ENCODE measurements around the gene COL4A4. TPM values are rescaled to one million over a fixed set of nuclear protein-coding genes. Genes with fewer than 3 reads are reported as not detected.

The COL4A4 gene
- polyA plus RNA-seq, 2 of the 4 experiments (the other 2 are of a cell fraction) = 1.7 to 6.8 TPM

DNA sequence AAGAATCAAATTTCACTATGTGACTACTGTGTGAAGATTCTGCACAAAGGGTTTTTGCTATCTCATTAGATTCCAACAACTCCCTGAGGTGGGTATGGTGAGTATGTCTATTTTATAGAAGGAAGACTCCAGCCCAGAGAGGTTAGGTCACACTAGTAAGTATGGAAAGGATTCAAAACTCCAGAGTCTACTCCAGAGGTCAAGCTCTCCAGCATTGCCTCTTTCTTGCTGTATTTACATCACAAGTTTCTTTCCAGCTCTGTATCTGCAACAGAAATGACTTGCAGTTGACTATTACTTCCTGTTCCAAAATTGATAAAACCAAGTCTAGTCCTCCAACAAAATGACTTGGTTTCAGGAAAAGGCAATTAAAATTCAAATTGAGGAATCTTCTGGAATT, 2.1 kb downstream of the COL4A4 start:
- Histone ChIP-seq H3K27ac (no peak overlapping the region), H3K4me1 (peaks cover 8% of the 10 kb centered on the region; the same call in 1 of the 3 replicates), H3K9me3 (peaks cover 4% of the 10 kb centered on the region; the same call in 2 of the 3 replicates), H3K4me3 (no peak overlapping the region), H3K4me2 (no peak overlapping the region)
- ChIA-PET CTCF (interaction anchor here (1.2 kb wide), 1 partner anchor 1502 kb away, joined by 3 read pairs; no protein-coding TSS in a partner anchor), POLR2A (no interaction called here)
- DNase-seq (ENCODE audit: low read depth in 1 of 2, low spot score in 1 of 2) (no peak), ATAC-seq (no peak), FAIRE-seq (no peak)
- no peak for TF ChIP-seq RCOR1 (IDR thresholded peaks at IDR 0.05; ENCODE audit: low read depth, low read length)
- no peak for TF ChIP-seq NFE2L2 (conservative IDR thresholded peaks at IDR 0.05; ENCODE audit: low read length)
- no peak for TF ChIP-seq JUN (IDR thresholded peaks at IDR 0.05)
- no peak for TF ChIP-seq MYC (IDR thresholded peaks at IDR 0.05; ENCODE audit: borderline replicate concordance, low read length)
- TF ChIP-seq SMC3 (IDR thresholded peaks at IDR 0.05) = no peak
- TF ChIP-seq RFX5 (IDR thresholded peaks at IDR 0.05) = no peak
- TF ChIP-seq EHMT2 (IDR thresholded peaks at IDR 0.05; ENCODE audit: low read depth) = no peak
- no peak for TF ChIP-seq EP300 (IDR thresholded peaks at IDR 0.05)
- TF ChIP-seq POLR2AphosphoS2 (conservative IDR thresholded peaks at IDR 0.05; ENCODE audit: low read length) = no peak
- TF ChIP-seq FOXS1 (CRISPR knock-in tag; IDR thresholded peaks at IDR 0.05) = no peak

DNA sequence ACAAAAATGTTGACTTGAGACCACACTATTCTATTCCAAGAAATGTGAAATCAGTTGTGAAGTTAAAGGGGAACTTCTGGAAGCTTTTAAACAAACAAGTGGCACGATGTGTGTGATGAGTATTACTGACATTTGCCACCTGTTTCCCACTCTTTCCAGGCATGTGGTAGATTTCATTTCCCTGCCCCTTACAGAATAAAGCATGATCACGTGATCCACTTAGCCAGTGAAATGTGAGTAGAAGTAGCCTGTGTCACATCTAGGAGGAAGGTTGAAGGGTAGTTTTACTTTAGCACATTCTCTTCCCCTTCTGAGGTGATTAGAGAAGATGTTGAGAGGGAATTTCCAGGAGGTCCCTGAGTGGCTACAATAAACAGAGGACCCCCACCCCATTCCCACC, 3.8 kb downstream of the COL4A4 start:
- FAIRE-seq (no peak), ATAC-seq (no peak), DNase-seq (ENCODE audit: low read depth in 1 of 2, low spot score in 1 of 2) (no peak)
- Histone ChIP-seq H3K4me3 (no peak overlapping the region), H3K4me2 (no peak overlapping the region), H3K27ac (no peak overlapping the region), H3K4me1 (peaks cover 13% of the 10 kb centered on the region), H3K9me3 (no peaks in the 10 kb centered on the region)
- WGBS (ENCODE audit: missing lambda C conversion rate) = 65% methylated on average over 2 of the region's 2 CpGs
- TF ChIP-seq CHD4 (IDR thresholded peaks at IDR 0.05; ENCODE audit: borderline replicate concordance) (no peak), POLR2AphosphoS2 (conservative IDR thresholded peaks at IDR 0.05; ENCODE audit: low read length) (no peak), CBX8 (IDR thresholded peaks at IDR 0.05) (no peak), NFE2L2 (conservative IDR thresholded peaks at IDR 0.05; ENCODE audit: low read length) (no peak), EP300 (IDR thresholded peaks at IDR 0.05) (no peak), HOXB5 (CRISPR knock-in tag; IDR thresholded peaks at IDR 0.05) (no peak), RNF2 (IDR thresholded peaks at IDR 0.05; ENCODE audit: borderline replicate concordance, low read depth) (no peak), RFX5 (IDR thresholded peaks at IDR 0.05) (no peak), CBX2 (IDR thresholded peaks at IDR 0.05; ENCODE audit: borderline replicate concordance, low read depth) (no peak), ZNF302 (CRISPR knock-in tag; IDR thresholded peaks at IDR 0.05) (no peak), TP53 (CRISPR knock-in tag; IDR thresholded peaks at IDR 0.05) (no peak), JUN (IDR thresholded peaks at IDR 0.05) (no peak), FOSB (CRISPR knock-in tag; IDR thresholded peaks at IDR 0.05) (no peak), HDAC2 (IDR thresholded peaks at IDR 0.05) (no peak)
- TF ChIP-seq, protein P1, sequence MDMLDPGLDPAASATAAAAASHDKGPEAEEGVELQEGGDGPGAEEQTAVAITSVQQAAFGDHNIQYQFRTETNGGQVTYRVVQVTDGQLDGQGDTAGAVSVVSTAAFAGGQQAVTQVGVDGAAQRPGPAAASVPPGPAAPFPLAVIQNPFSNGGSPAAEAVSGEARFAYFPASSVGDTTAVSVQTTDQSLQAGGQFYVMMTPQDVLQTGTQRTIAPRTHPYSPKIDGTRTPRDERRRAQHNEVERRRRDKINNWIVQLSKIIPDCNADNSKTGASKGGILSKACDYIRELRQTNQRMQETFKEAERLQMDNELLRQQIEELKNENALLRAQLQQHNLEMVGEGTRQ (IDR thresholded peaks at IDR 0.05) = no peak
- TF ChIP-seq, protein P2, sequence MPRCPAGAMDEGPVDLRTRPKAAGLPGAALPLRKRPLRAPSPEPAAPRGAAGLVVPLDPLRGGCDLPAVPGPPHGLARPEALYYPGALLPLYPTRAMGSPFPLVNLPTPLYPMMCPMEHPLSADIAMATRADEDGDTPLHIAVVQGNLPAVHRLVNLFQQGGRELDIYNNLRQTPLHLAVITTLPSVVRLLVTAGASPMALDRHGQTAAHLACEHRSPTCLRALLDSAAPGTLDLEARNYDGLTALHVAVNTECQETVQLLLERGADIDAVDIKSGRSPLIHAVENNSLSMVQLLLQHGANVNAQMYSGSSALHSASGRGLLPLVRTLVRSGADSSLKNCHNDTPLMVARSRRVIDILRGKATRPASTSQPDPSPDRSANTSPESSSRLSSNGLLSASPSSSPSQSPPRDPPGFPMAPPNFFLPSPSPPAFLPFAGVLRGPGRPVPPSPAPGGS (IDR thresholded peaks at IDR 0.05) = no peak
- TF ChIP-seq, protein P3, sequence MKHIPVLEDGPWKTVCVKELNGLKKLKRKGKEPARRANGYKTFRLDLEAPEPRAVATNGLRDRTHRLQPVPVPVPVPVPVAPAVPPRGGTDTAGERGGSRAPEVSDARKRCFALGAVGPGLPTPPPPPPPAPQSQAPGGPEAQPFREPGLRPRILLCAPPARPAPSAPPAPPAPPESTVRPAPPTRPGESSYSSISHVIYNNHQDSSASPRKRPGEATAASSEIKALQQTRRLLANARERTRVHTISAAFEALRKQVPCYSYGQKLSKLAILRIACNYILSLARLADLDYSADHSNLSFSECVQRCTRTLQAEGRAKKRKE (CRISPR knock-in tag; IDR thresholded peaks at IDR 0.05; ENCODE audit: low read depth) = no peak
- TF ChIP-seq, protein P4, sequence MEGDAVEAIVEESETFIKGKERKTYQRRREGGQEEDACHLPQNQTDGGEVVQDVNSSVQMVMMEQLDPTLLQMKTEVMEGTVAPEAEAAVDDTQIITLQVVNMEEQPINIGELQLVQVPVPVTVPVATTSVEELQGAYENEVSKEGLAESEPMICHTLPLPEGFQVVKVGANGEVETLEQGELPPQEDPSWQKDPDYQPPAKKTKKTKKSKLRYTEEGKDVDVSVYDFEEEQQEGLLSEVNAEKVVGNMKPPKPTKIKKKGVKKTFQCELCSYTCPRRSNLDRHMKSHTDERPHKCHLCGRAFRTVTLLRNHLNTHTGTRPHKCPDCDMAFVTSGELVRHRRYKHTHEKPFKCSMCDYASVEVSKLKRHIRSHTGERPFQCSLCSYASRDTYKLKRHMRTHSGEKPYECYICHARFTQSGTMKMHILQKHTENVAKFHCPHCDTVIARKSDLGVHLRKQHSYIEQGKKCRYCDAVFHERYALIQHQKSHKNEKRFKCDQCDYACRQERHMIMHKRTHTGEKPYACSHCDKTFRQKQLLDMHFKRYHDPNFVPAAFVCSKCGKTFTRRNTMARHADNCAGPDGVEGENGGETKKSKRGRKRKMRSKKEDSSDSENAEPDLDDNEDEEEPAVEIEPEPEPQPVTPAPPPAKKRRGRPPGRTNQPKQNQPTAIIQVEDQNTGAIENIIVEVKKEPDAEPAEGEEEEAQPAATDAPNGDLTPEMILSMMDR (IDR thresholded peaks at IDR 0.05) = no peak
- TF ChIP-seq, protein P5, sequence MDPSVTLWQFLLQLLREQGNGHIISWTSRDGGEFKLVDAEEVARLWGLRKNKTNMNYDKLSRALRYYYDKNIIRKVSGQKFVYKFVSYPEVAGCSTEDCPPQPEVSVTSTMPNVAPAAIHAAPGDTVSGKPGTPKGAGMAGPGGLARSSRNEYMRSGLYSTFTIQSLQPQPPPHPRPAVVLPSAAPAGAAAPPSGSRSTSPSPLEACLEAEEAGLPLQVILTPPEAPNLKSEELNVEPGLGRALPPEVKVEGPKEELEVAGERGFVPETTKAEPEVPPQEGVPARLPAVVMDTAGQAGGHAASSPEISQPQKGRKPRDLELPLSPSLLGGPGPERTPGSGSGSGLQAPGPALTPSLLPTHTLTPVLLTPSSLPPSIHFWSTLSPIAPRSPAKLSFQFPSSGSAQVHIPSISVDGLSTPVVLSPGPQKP (IDR thresholded peaks at IDR 0.05; ENCODE audit: low read depth, low read length) = no peak
- ChIA-PET CTCF (interaction anchor here (1.8 kb wide), 1 partner anchor 78 kb away, joined by 7 read pairs; no protein-coding TSS in a partner anchor), POLR2A (no interaction called here)
